KBM-7 (cell line): ENCODE measurements around the gene CACNA1H.

ENCODE experiments used
- DNase-seq: peaks from one replicate; pipeline ENCODE4 v3.0.0-alpha.2; 2015
- in situ Hi-C: fragments of 300-500 bp; cut with MboI; formaldehyde crosslinking; loops from 2 replicates; pipeline ENCODE4 v1.14.3; 2020; ENCODE audit warnings: low sequenced_read_pairs, low pct_unique_long_range_greater_than_20kb, mixed read lengths

The CACNA1H gene

GRCh38 chr16:1152651-1153259 lies at the start of gene CACNA1H:
TSS of gene CACNA1H (plus strand) at chr16:1153106. CDS start at chr16:1153738, 632 bp downstream.
- no peak for DNase-seq
- in situ Hi-C loops, result no loop called here

GRCh38 chr16:1103636-1103980 lies 49.3 kb upstream of the CACNA1H start:
- DNase-seq, result no peak
- in situ Hi-C loops, result no loop called here

- peak; percentile 78 for DNase-seq
- in situ Hi-C loops, result no loop called here
Observed at GRCh38 chr16:1105888-1106620, 46.9 kb upstream of the CACNA1H start.

- in situ Hi-C loops, result no loop called here
- no peak for DNase-seq
Observed at GRCh38 chr16:1106659-1107058, 46.2 kb upstream of the CACNA1H start.

- DNase-seq, result no peak
- in situ Hi-C loops, result no loop called here
Observed at GRCh38 chr16:1107141-1107540, 45.8 kb upstream of the CACNA1H start.

- no peak for DNase-seq
- in situ Hi-C loops, result no loop called here
Observed at GRCh38 chr16:1107731-1108130, 45.2 kb upstream of the CACNA1H start.

- in situ Hi-C loops, result no loop called here
- no peak for DNase-seq
Observed at GRCh38 chr16:1108299-1109252, 44.3 kb upstream of the CACNA1H start.

- no peak for DNase-seq
- in situ Hi-C loops, result no loop called here
Observed at GRCh38 chr16:1109648-1110047, 43.3 kb upstream of the CACNA1H start.

- no peak for DNase-seq
- in situ Hi-C loops, result no loop called here
Observed at GRCh38 chr16:1112506-1113184, 40.3 kb upstream of the CACNA1H start.

GRCh38 chr16:1113489-1113888 lies 39.4 kb upstream of the CACNA1H start:
- in situ Hi-C loops, result no loop called here
- no peak for DNase-seq

GRCh38 chr16:1113889-1114526 lies 38.9 kb upstream of the CACNA1H start:
- DNase-seq, result no peak
- in situ Hi-C loops, result no loop called here

GRCh38 chr16:1116693-1117077 lies 36.2 kb upstream of the CACNA1H start:
- in situ Hi-C loops, result no loop called here
- no peak for DNase-seq

GRCh38 chr16:1117176-1117900 lies 35.6 kb upstream of the CACNA1H start:
- no peak for DNase-seq
- in situ Hi-C loops, result no loop called here

GRCh38 chr16:1117926-1118325 lies 35.0 kb upstream of the CACNA1H start:
- in situ Hi-C loops, result no loop called here
- DNase-seq, result no peak

- in situ Hi-C loops, result no loop called here
- no peak for DNase-seq
Observed at GRCh38 chr16:1119129-1119528, 33.8 kb upstream of the CACNA1H start.

GRCh38 chr16:1119766-1120576 lies 32.9 kb upstream of the CACNA1H start:
- in situ Hi-C loops, result no loop called here
- peak; percentile 83 for DNase-seq

GRCh38 chr16:1120577-1120941 lies 32.3 kb upstream of the CACNA1H start:
- no peak for DNase-seq
- in situ Hi-C loops, result no loop called here

- in situ Hi-C loops, result no loop called here
- no peak for DNase-seq
Observed at GRCh38 chr16:1121009-1121408, 31.9 kb upstream of the CACNA1H start.
